Non-pigmented ciliary epithelial cell (primary cell): ENCODE measurements around the gene ZDHHC11.
"Not testable (repeated sequence)": the region's sequence is repeated elsewhere in the genome, so short reads cannot be mapped to it uniquely, and the experiment has no call there.

Source experiments
- DNase-seq: peaks from one replicate; pipeline ENCODE4 v3.0.0-alpha.2; 2010; ENCODE audit warnings: low read depth

Gene ZDHHC11

GRCh38 chr5:859798-860296 is 9.1 kb upstream of the ZDHHC11 start:
- DNase-seq = no peak

GRCh38 chr5:859391-859790 is 8.6 kb upstream of the ZDHHC11 start:
- DNase-seq = no peak

- DNase-seq = no peak
These were observed 7.9 kb upstream of the ZDHHC11 start for GRCh38 chr5:858726-859125.

GRCh38 chr5:856531-857425 is 6.0 kb upstream of the ZDHHC11 start:
- no peak for DNase-seq

GRCh38 chr5:855771-856530 is 5.2 kb upstream of the ZDHHC11 start:
- DNase-seq = no peak

GRCh38 chr5:854966-855743 is 4.4 kb upstream of the ZDHHC11 start:
- DNase-seq = no peak

GRCh38 chr5:854217-854616 is 3.4 kb upstream of the ZDHHC11 start:
- DNase-seq = no peak

- DNase-seq = not testable (repeated sequence)
These were observed 2.8 kb upstream of the ZDHHC11 start for GRCh38 chr5:853416-854090.

- no peak for DNase-seq
These were observed 1.9 kb upstream of the ZDHHC11 start for GRCh38 chr5:852431-853401.

GRCh38 chr5:852018-852417 is 1.2 kb upstream of the ZDHHC11 start:
- DNase-seq = no peak

GRCh38 chr5:851553-851952 is 767 bp upstream of the ZDHHC11 start:
- DNase-seq = no peak

- no peak for DNase-seq
These were observed 290 bp upstream of the ZDHHC11 start for GRCh38 chr5:851076-851475.

- no peak for DNase-seq
These were observed 1.0 kb downstream of the ZDHHC11 start for GRCh38 chr5:849651-850301.

GRCh38 chr5:848671-849111 is 2.1 kb downstream of the ZDHHC11 start:
- DNase-seq = no peak

- not testable (repeated sequence) for DNase-seq
These were observed 3.0 kb downstream of the ZDHHC11 start for GRCh38 chr5:847736-848135.

- not testable (repeated sequence) for DNase-seq
These were observed 3.6 kb downstream of the ZDHHC11 start for GRCh38 chr5:847212-847611.

GRCh38 chr5:846602-847091 is 4.1 kb downstream of the ZDHHC11 start:
- not testable (repeated sequence) for DNase-seq

GRCh38 chr5:845676-846601 is 4.8 kb downstream of the ZDHHC11 start:
- DNase-seq = not testable (repeated sequence)
